ENCODE measurements around the gene COBLL1. TPM values are rescaled to one million over a fixed set of nuclear protein-coding genes. Genes with fewer than 3 reads are reported as not detected.
"Not testable (repeated sequence)": the region's sequence is repeated elsewhere in the genome, so short reads cannot be mapped to it uniquely, and the experiment has no call there.

COBLL1 gene, protein sequence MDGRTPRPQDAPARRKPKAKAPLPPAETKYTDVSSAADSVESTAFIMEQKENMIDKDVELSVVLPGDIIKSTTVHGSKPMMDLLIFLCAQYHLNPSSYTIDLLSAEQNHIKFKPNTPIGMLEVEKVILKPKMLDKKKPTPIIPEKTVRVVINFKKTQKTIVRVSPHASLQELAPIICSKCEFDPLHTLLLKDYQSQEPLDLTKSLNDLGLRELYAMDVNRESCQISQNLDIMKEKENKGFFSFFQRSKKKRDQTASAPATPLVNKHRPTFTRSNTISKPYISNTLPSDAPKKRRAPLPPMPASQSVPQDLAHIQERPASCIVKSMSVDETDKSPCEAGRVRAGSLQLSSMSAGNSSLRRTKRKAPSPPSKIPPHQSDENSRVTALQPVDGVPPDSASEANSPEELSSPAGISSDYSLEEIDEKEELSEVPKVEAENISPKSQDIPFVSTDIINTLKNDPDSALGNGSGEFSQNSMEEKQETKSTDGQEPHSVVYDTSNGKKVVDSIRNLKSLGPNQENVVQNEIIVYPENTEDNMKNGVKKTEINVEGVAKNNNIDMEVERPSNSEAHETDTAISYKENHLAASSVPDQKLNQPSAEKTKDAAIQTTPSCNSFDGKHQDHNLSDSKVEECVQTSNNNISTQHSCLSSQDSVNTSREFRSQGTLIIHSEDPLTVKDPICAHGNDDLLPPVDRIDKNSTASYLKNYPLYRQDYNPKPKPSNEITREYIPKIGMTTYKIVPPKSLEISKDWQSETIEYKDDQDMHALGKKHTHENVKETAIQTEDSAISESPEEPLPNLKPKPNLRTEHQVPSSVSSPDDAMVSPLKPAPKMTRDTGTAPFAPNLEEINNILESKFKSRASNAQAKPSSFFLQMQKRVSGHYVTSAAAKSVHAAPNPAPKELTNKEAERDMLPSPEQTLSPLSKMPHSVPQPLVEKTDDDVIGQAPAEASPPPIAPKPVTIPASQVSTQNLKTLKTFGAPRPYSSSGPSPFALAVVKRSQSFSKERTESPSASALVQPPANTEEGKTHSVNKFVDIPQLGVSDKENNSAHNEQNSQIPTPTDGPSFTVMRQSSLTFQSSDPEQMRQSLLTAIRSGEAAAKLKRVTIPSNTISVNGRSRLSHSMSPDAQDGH
- 3.2 TPM for polyA plus RNA-seq (2013, experiment 1 of 2; ENCODE audit: insufficient read length)
- 3.5 TPM for polyA plus RNA-seq (2013, experiment 2 of 2; ENCODE audit: insufficient read length)

GRCh38 chr2:164841719-164842623 is at the start of gene COBLL1:
COBLL1 (minus strand) TSS chr2:164841823; CDS start chr2:164841196, 627 bp downstream.
- peak; percentile 70 for DNase-seq

DNA sequence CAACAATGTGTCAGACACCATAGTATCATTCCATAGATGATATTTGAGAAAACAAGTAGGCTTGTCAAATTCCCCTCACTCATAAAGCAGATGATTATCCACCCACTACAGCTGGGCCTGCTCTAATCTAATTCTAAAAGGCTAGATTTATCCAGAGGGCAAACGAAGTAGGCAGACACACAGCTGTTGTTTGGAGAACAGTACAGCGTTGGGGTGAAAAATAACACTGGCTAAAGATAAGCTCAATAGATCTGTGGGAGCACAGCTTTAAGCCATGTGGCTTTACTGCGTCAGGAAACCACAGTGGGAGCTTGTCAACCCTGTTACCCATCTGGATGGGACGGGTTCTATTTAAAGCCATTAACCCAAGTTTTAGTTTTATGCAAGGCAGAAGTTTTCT is 48.9 kb upstream of the COBLL1 start:
- no peak for DNase-seq

DNA sequence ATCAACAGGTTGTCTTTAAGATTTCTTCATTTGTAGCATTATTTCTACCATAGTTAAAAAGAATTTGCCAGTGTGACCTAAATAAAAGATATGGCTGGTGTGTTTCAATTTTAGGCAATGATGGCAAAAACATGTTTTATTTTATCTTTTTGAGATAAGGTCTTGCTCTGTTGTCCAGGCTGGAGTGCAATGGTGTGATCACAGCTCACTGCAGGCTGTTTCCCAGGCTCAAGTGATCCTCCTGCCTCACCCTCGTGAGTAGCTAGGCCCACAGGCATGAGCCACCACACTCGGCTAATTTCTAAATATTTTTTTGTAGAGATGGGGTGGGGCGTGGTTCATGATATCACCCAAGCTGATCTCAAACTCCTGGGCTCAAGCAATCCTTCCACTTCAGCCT is 47.0 kb upstream of the COBLL1 start:
- no peak for DNase-seq

DNA sequence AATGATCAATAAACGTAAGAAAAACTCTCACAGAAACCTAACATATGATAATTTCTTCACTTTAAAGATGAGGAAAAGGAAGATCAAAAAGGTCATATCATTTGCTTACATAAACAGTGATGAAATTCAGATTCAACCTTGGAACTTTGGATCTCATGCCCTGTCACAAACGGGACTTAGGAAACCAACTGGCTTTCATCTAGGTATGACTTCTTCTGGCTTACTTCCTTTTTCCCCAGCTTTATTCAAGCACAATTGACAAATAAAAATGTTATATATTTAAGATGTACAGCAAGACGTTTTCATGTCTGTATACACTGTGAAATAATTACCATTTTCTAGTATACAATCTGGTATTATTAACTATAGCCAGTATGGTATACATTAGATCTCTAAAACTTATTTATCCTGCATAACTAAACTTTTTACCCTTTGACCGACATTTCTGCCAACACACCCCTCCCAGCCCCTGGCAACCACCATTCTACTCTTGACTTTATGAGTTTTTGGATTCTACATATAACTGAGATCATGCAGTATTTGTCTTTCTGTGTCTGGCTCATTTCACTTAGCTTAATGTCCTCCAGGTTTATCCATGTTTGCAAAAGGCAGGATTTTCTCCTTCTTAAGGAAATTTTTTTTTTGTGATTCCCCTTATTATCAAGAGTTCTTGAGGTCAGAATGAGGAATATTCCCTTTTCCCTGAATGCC is 46.0 kb upstream of the COBLL1 start:
- DNase-seq: no peak

- no peak for DNase-seq
These were observed 40.7 kb upstream of the COBLL1 start for GRCh38 chr2:164882276-164882675.

- no peak for DNase-seq
These were observed 39.9 kb upstream of the COBLL1 start for GRCh38 chr2:164881524-164881923.

GRCh38 chr2:164879901-164880535 is 38.4 kb upstream of the COBLL1 start:
- DNase-seq: no peak

DNA sequence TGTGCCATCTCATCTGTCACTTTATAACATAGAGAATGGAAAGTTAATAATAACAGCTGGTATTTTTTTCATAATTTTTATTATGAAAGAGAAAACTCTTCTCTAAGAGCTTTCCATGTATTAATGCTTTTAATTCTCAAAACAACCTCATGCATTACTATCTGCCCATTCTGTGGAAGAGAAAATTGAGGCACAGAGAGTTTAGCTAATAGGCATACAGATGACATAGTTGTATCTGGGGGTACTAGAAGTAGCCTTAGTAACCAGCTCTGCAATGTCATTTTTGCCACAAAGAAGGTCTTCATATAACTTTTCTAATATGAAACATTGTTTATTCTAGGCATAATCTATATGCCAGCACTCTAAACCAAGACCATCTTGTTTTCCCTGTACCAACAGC is 36.3 kb upstream of the COBLL1 start:
- no peak for DNase-seq

GRCh38 chr2:164877169-164877568 is 35.5 kb upstream of the COBLL1 start:
- DNase-seq: no peak

DNA sequence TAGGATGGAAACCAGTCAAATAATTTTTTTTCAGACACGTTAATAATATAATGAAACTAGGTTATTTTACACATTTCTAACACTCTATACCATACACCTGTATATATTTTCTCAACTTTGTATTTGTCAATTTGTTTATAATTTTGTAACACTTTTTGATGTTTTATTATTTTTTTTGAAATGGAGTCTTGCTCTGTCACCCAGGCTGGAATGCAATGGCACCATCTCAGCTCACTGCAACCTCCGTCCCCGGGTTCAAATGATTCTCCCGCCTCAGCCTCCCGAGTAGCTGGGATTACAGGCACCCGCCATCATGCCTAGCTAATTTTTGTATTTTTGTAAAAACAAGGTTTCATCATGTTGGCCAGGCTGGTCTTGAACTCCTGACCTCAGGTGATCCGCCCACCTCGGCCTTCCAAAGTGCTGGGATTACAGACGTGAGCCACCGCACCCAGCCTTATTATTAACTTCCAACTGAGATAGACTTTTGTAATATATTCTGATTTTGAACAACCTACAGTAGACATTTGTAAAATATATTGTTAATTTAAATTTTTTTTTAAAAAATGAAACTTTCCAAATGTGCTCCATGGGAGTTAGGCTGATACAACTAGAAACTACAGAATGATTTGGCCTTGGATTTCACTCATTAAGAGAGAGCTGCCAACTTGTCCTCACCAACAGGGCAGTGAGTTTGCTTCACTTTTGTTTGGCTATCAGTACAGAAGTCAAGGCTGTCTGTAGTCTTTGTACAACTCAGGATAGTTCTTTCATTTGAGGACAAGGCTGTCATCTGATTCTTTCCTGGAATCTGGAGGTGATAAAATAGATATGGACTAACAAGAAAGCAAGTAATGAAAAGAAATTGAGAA is 33.9 kb upstream of the COBLL1 start:
- DNase-seq: no peak

DNA sequence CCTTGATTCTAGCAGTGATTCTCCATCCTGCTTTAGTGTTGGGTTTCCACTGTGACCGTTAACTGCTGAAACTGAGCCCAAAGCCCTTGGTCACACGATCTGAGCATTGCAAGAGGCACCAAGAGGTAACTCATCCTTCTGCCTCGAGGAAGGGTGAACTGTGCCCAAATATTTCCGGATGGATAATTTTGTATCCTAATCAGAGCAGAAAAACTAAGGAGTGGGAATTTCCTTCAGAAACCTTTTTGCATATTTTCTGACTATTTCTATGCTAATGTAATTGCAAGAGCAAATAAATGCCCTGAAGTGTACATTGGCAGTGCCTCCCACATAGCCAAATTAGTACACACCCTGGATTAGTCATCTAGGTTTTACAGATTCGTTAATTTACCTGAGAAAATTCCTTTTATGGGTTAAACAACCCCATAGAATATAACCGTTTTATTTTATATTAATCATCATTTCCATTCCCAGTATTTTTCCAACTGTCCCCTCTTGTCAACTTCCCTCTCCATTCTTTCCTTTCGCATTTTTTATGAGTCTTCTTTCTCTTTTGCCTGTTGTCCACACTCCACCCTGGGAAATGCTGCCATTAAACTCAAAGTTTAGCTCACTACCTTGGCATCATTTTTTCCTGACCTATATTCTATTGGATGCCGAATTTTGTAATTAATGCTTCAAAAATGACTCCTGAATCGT is 31.7 kb upstream of the COBLL1 start:
- no peak for DNase-seq

DNA sequence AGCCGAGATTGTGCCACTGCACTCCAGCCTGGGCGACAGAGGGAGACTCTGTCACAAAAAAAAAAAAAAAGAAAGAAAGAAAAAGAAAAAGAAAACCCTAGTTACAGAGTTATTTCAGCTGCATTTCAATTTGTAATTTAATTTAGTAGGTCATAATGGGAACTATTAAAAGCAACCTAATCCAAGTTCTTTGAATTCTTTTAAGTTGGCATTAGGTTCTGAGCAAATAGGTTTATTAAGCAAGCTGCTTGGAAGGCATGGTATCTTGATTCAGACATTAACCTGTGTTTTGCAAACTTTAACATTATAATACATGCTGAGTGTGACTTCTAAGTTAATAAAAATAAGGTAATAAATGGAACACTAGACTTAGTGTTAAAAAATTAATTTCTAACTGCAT is 29.8 kb upstream of the COBLL1 start:
- DNase-seq: no peak

GRCh38 chr2:164869420-164869772 is 27.8 kb upstream of the COBLL1 start:
- no peak for DNase-seq

DNA sequence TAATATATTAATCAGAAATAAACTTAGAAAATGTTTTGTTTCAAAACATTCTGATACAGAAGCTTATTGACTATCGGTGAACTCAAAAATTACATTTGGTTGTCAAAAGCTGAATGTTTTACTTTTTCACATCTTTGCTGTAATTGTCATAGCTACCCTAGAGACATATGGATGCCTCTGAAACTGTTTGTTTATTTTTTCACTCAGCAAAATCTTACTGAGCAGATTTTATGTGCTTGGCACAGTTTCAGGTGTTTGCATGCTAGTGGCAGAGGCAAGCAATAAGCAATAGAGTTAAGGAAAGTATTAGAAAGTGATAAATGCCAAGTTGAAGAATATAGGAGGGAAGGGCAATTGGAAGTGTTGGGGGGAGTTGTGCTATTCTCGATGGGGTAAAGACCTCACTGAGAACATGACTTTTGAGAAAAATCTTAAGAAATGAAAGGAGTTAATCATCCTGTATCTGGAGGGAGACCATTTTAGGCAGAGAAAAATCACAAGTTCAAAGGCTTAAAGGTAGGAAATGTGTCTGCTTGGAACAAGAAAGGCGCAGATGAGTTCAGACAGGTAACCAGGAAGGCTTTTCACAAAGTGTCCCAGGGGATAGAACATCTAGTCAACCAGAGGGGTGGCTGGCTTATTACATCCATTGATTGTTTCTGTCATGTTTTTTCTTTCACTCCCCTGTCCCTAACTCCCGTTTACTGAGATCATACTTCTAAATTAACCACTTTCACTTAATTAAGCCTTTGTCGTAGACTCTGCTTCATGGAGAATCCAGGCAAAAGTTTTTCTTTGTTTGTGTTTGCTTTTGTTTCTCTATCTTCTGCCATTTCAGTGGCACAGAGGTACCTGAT is 27.2 kb upstream of the COBLL1 start:
- no peak for DNase-seq

GRCh38 chr2:164867779-164868397 is 26.3 kb upstream of the COBLL1 start:
- DNase-seq: no peak

- DNase-seq: not testable (repeated sequence)
These were observed 24.8 kb upstream of the COBLL1 start for GRCh38 chr2:164866381-164866780.

- DNase-seq: no peak
These were observed 19.0 kb upstream of the COBLL1 start for GRCh38 chr2:164860694-164861042.
